Cardiac fibroblast (primary cell): Measurements from ENCODE around the gene HDGF.
A peak's percentile ranks its signal among the peaks of the same experiment; 100 is the strongest.

ENCODE experiments used
- DNase-seq, 2 donors: peaks; one replicate each; pipeline versions ENCODE4 v3.0.0 to v3.0.0-alpha.2; 2010; ENCODE audit warnings: low read depth in 2 of 2
- H3K4me3 ChIP-seq, 2 donors: replicated peaks in 1 of 2; 1 replicate in 1 of 2; 2 replicates in 1 of 2; pipeline ENCODE4 v1.5.1; 2011; ENCODE audit warnings: low read depth in 2 of 2, low read length in 2 of 2, mild to moderate bottlenecking in 2 of 2, moderate library complexity in 1 of 2
- CTCF ChIP-seq: IDR thresholded peaks from one replicate; pipeline ENCODE4 v1.5.1; 2011; ENCODE audit warnings: low read depth, mild to moderate bottlenecking, low read length, inconsistent platforms

HDGF gene

GRCh38 chr1:156709757-156710489, 41.6 kb downstream of the HDGF start:
- TF ChIP-seq CTCF: no peak
- no peak overlapping the region for H3K4me3 ChIP-seq
- peak; percentile 51 to 80 for DNase-seq

GRCh38 chr1:156709031-156709430, 42.4 kb downstream of the HDGF start:
- no peak for TF ChIP-seq CTCF
- no peak for DNase-seq
- no peak overlapping the region for H3K4me3 ChIP-seq

GRCh38 chr1:156708218-156708661, 43.2 kb downstream of the HDGF start:
- no peak for DNase-seq
- TF ChIP-seq CTCF: no peak
- no peak overlapping the region for H3K4me3 ChIP-seq

- no peak for TF ChIP-seq CTCF
- DNase-seq: peak in 1 of 2 donors; percentile 58
- no peak overlapping the region for H3K4me3 ChIP-seq
Measured at GRCh38 chr1:156707417-156708217, 43.9 kb downstream of the HDGF start.

- peak in 1 of 2 donors; percentile 68 for DNase-seq
- peak overlapping the region; percentile 10 to 19 for H3K4me3 ChIP-seq
- TF ChIP-seq CTCF: no peak
Measured at GRCh38 chr1:156706657-156707416, 44.6 kb downstream of the HDGF start.

GRCh38 chr1:156705918-156706656, 45.4 kb downstream of the HDGF start:
- peak overlapping the region; percentile 36 to 42 for H3K4me3 ChIP-seq
- TF ChIP-seq CTCF: peak; percentile 83
- DNase-seq: peak; percentile 40 to 59
